SH-SY5Y (cell line): ENCODE measurements around the gene NAT14.

Experiments
- GATA2 ChIP-seq: IDR thresholded peaks from 2 replicates; pipeline ENCODE4 v1.6.1; 2011; ENCODE audit warnings: mild to moderate bottlenecking, low read depth, low read length
- GATA3 ChIP-seq: IDR thresholded peaks from 2 replicates; pipeline ENCODE4 v1.6.1; 2011; ENCODE audit warnings: low read depth, mild to moderate bottlenecking, low read length, moderate library complexity

DNA sequence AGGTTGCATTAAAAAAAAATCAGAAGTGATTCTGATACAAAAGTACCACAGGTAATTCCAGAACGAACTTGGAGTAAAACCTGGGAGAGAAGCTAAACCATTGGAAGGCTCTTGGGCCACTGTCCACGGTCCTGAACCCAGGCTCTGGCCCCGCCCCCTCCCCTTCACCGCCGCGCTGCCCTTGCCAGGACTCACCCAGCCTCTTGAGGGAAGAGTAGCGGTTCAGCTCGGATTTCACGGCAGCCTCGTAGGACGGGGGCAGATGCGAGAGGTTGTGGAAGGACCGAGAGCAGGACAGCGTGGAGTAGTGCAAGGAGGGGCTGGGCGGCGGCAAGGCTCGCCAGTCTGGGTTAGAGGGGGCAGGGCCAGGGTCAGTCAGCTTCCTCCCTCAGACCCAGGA lies 47.6 kb upstream of the NAT14 start:
- no peak for TF ChIP-seq GATA3
- no peak for TF ChIP-seq GATA2
